Measurements from ENCODE around the gene NAA40. TPM values are rescaled to one million over a fixed set of nuclear protein-coding genes. Genes with fewer than 3 reads are reported as not detected.

The NAA40 gene
- total RNA-seq, 1 donor from 2014 or later, result 21.2 TPM

- H3K4me3 Mint-ChIP-seq (ENCODE audit: unreplicated experiment), result peak within 1 kb of the TSS; percentile 99
- H3K79me2 ChIP-seq (ENCODE audit: insufficient read depth, low read length), result peaks cover 49% of the 10 kb centered on the region
- H3K4me1 ChIP-seq (ENCODE audit: insufficient read depth, low read length), result peaks cover 13% of the 10 kb centered on the region
- H3K27me3 ChIP-seq (ENCODE audit: insufficient read depth, low read length), result no peaks in the 10 kb centered on the region
- H4K20me1 ChIP-seq (ENCODE audit: insufficient read depth, low read length), result peaks cover 30% of the 10 kb centered on the region
- H3K9me3 Mint-ChIP-seq (ENCODE audit: unreplicated experiment), result no peaks in the 10 kb centered on the region
- FAIRE-seq (no peak), DNase-seq (ENCODE audit: low read depth) (peak; percentile 99)
- H3K4me2 ChIP-seq (ENCODE audit: low read length), result peak within 1 kb of the TSS; percentile 91
- TF ChIP-seq EZH2 (IDR thresholded peaks at IDR 0.05; ENCODE audit: insufficient read depth, low read length), result no peak
- TF ChIP-seq, protein P1, sequence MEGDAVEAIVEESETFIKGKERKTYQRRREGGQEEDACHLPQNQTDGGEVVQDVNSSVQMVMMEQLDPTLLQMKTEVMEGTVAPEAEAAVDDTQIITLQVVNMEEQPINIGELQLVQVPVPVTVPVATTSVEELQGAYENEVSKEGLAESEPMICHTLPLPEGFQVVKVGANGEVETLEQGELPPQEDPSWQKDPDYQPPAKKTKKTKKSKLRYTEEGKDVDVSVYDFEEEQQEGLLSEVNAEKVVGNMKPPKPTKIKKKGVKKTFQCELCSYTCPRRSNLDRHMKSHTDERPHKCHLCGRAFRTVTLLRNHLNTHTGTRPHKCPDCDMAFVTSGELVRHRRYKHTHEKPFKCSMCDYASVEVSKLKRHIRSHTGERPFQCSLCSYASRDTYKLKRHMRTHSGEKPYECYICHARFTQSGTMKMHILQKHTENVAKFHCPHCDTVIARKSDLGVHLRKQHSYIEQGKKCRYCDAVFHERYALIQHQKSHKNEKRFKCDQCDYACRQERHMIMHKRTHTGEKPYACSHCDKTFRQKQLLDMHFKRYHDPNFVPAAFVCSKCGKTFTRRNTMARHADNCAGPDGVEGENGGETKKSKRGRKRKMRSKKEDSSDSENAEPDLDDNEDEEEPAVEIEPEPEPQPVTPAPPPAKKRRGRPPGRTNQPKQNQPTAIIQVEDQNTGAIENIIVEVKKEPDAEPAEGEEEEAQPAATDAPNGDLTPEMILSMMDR (IDR thresholded peaks at IDR 0.05; ENCODE audit: insufficient read depth, low read depth, low read length), result no peak
- peak within 1 kb of the TSS; percentile 99 for H3K9ac ChIP-seq (ENCODE audit: low read length)
- peaks cover 10% of the 10 kb centered on the region for H3K4me1 Mint-ChIP-seq (ENCODE audit: low read depth, unreplicated experiment)
- H2AFZ ChIP-seq (ENCODE audit: low read depth, low read length), result peak within 1 kb of the TSS; percentile 96
- H3K27ac Mint-ChIP-seq (ENCODE audit: unreplicated experiment), result peak within 1 kb of the TSS; percentile 98
- no peaks in the 10 kb centered on the region for H3K36me3 ChIP-seq (ENCODE audit: insufficient read depth, low read length)
- peak within 1 kb of the TSS; percentile 93 for H3K4me3 ChIP-seq (ENCODE audit: insufficient read depth, low read depth, low read length)
- peaks cover under 1% of the 10 kb centered on the region for H3K27me3 Mint-ChIP-seq (ENCODE audit: low read depth, unreplicated experiment)
- peaks cover 6% of the 10 kb centered on the region for H3K36me3 Mint-ChIP-seq (ENCODE audit: low read depth, unreplicated experiment)
- H3K9me3 ChIP-seq (ENCODE audit: insufficient read depth, low read depth, low read length), result no peaks in the 10 kb centered on the region
- peak within 1 kb of the TSS; percentile 95 for H3K27ac ChIP-seq (ENCODE audit: low read depth, low read length)
Observed at GRCh38 chr11:63974259-63975143, 35.7 kb downstream of the NAA40 start, which contains the start of gene COX8A. COX8A (plus strand) TSS chr11:63974620; CDS start chr11:63974681, 61 bp downstream.

- no peak overlapping the region for H3K4me3 ChIP-seq (ENCODE audit: insufficient read depth, low read depth, low read length)
- no peak overlapping the region for H3K27ac ChIP-seq (ENCODE audit: low read depth, low read length)
- Mint-ChIP-seq H3K36me3 (ENCODE audit: low read depth, unreplicated experiment) (peaks cover 6% of the 10 kb centered on the region), H3K27ac (ENCODE audit: unreplicated experiment) (peak overlapping the region; percentile 48), H3K27me3 (ENCODE audit: low read depth, unreplicated experiment) (no peaks in the 10 kb centered on the region), H3K4me1 (ENCODE audit: low read depth, unreplicated experiment) (peaks cover 13% of the 10 kb centered on the region), H3K4me3 (ENCODE audit: unreplicated experiment) (no peak overlapping the region), H3K9me3 (ENCODE audit: unreplicated experiment) (no peaks in the 10 kb centered on the region)
- FAIRE-seq (no peak), DNase-seq (ENCODE audit: low read depth) (no peak)
- no peaks in the 10 kb centered on the region for H3K36me3 ChIP-seq (ENCODE audit: insufficient read depth, low read length)
- no peaks in the 10 kb centered on the region for H3K9me3 ChIP-seq (ENCODE audit: insufficient read depth, low read depth, low read length)
- no peak overlapping the region for H3K9ac ChIP-seq (ENCODE audit: low read length)
- H4K20me1 ChIP-seq (ENCODE audit: insufficient read depth, low read length), result peaks cover 48% of the 10 kb centered on the region
- H3K4me1 ChIP-seq (ENCODE audit: insufficient read depth, low read length), result peaks cover 24% of the 10 kb centered on the region
- peaks cover 64% of the 10 kb centered on the region for H3K79me2 ChIP-seq (ENCODE audit: insufficient read depth, low read length)
- TF ChIP-seq EZH2 (IDR thresholded peaks at IDR 0.05; ENCODE audit: insufficient read depth, low read length), result no peak
- TF ChIP-seq, protein P1 (IDR thresholded peaks at IDR 0.05; ENCODE audit: insufficient read depth, low read depth, low read length), result no peak
- H2AFZ ChIP-seq (ENCODE audit: low read depth, low read length), result no peak overlapping the region
- no peak overlapping the region for H3K4me2 ChIP-seq (ENCODE audit: low read length)
- no peaks in the 10 kb centered on the region for H3K27me3 ChIP-seq (ENCODE audit: insufficient read depth, low read length)
Observed at GRCh38 chr11:63978551-63979239, 39.9 kb downstream of the NAA40 start.
